Mucosa of stomach (tissue), 1 donor: Measurements from ENCODE around the gene OPCML.

ENCODE experiments used
- H3K27me3 ChIP-seq: one replicate; pipeline ENCODE4 v1.7.0; 2013; ENCODE audit warnings: mild to moderate bottlenecking, low read length; ENCODE audit not compliant: control insufficient read depth, insufficient read depth
- H3K36me3 ChIP-seq: one replicate; pipeline ENCODE4 v1.7.0; 2013; ENCODE audit warnings: low read length; ENCODE audit not compliant: control insufficient read depth, insufficient read depth
- H3K4me1 ChIP-seq: one replicate; pipeline ENCODE4 v1.7.0; 2013; ENCODE audit warnings: mild to moderate bottlenecking, low read length; ENCODE audit not compliant: control insufficient read depth, insufficient read depth
- H3K4me3 ChIP-seq: one replicate; pipeline ENCODE4 v1.7.0; 2013; ENCODE audit warnings: low read length
- H3K9ac ChIP-seq: one replicate; pipeline ENCODE4 v1.7.0; 2013; ENCODE audit warnings: mild to moderate bottlenecking, low read length, moderate library complexity
- H3K9me3 ChIP-seq: one replicate; pipeline ENCODE4 v1.7.0; 2013; ENCODE audit warnings: mild to moderate bottlenecking, low read length, moderate library complexity; ENCODE audit not compliant: control insufficient read depth
- donor health status: Pancreatic carcinoma.

OPCML gene

GRCh38 chr11:133146697-133147306 is 385.5 kb downstream of the OPCML start:
- H3K4me3 ChIP-seq = no peak overlapping the region
- H3K9me3 ChIP-seq = no peaks in the 10 kb centered on the region
- H3K36me3 ChIP-seq = no peaks in the 10 kb centered on the region
- H3K4me1 ChIP-seq = no peaks in the 10 kb centered on the region
- H3K9ac ChIP-seq = no peak overlapping the region
- no peaks in the 10 kb centered on the region for H3K27me3 ChIP-seq

DNA sequence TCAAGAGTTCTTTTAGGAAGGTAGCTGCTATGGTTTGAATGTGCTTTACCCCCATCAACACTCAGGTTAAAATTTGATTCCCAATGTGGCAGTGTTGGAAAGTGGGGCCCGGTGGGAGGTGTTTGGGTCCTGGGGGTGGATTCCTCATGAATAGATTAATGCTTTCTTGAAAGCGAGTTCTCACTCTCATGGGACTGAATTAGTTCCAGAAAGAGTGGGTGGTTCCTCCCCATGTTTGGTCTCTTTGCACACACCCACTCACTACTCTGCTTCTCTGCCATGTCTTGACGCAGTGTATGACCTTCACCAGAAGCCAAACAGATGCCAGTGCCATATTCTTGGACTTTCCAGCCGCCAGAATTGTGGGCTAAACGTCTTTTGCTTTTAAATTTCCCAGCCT is 394.4 kb downstream of the OPCML start:
- peaks cover 10% of the 10 kb centered on the region for H3K4me1 ChIP-seq
- H3K4me3 ChIP-seq = no peak overlapping the region
- H3K9ac ChIP-seq = no peak overlapping the region
- H3K27me3 ChIP-seq = peaks cover 5% of the 10 kb centered on the region
- H3K9me3 ChIP-seq = no peaks in the 10 kb centered on the region
- no peaks in the 10 kb centered on the region for H3K36me3 ChIP-seq

DNA sequence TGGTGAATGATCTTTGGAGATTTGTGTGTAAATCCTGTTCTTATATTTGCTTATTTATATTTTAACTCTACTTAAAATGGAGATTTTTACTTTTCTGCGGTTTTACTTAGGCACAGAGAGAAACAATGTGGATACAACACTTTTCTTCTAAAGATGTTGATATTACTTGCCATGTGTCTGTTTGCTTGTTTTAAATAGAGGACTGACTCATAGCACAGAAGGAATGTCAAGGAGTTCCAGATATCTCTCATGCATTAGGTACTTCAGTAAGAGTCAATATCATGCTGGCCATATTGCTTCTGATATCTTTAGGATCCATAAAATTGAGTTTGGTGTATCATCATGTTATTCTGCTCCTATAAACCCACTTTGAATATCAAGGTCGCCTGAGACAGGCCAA is 395.0 kb downstream of the OPCML start:
- Histone ChIP-seq H3K4me1 (peaks cover 10% of the 10 kb centered on the region), H3K9ac (no peak overlapping the region), H3K36me3 (no peaks in the 10 kb centered on the region), H3K4me3 (no peak overlapping the region), H3K9me3 (no peaks in the 10 kb centered on the region), H3K27me3 (peaks cover 5% of the 10 kb centered on the region)

DNA sequence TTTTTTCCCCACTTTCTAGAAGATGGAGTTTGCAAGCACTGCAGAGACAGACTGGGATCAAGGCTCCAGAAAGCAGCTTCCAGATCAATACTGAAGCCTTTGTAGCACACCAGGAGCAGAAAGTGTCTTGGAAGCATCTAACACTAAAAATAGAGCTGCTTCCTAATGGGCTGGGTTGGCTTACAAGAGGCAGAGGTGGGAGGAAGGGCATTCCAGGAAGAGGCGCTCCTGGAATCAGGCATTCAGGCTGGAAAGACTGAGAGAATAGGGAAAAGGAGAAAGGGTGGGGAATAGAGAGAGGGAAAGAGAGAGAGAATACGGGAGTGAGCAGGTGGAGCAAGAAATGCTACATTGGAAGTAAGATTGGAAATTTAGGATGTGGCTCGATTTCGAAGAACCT is 395.9 kb downstream of the OPCML start:
- no peak overlapping the region for H3K4me3 ChIP-seq
- no peak overlapping the region for H3K9ac ChIP-seq
- no peaks in the 10 kb centered on the region for H3K36me3 ChIP-seq
- peaks cover 5% of the 10 kb centered on the region for H3K27me3 ChIP-seq
- peaks cover 10% of the 10 kb centered on the region for H3K4me1 ChIP-seq
- H3K9me3 ChIP-seq = no peaks in the 10 kb centered on the region

GRCh38 chr11:133134314-133135173 is 397.8 kb downstream of the OPCML start:
- no peaks in the 10 kb centered on the region for H3K36me3 ChIP-seq
- no peaks in the 10 kb centered on the region for H3K9me3 ChIP-seq
- H3K27me3 ChIP-seq = peaks cover 5% of the 10 kb centered on the region
- no peak overlapping the region for H3K4me3 ChIP-seq
- H3K4me1 ChIP-seq = peaks cover 10% of the 10 kb centered on the region
- no peak overlapping the region for H3K9ac ChIP-seq

GRCh38 chr11:133133606-133134005 is 398.7 kb downstream of the OPCML start:
- Histone ChIP-seq H3K4me1 (peaks cover 10% of the 10 kb centered on the region), H3K27me3 (peaks cover 5% of the 10 kb centered on the region), H3K9me3 (no peaks in the 10 kb centered on the region), H3K9ac (no peak overlapping the region), H3K4me3 (no peak overlapping the region), H3K36me3 (no peaks in the 10 kb centered on the region)

- Histone ChIP-seq H3K9ac (no peak overlapping the region), H3K9me3 (no peaks in the 10 kb centered on the region), H3K36me3 (no peaks in the 10 kb centered on the region), H3K27me3 (peaks cover 5% of the 10 kb centered on the region), H3K4me3 (no peak overlapping the region), H3K4me1 (peaks cover 10% of the 10 kb centered on the region)
Measured at GRCh38 chr11:133133050-133133449, 399.3 kb downstream of the OPCML start.

- no peak overlapping the region for H3K4me3 ChIP-seq
- no peaks in the 10 kb centered on the region for H3K36me3 ChIP-seq
- H3K27me3 ChIP-seq = no peaks in the 10 kb centered on the region
- H3K9me3 ChIP-seq = no peaks in the 10 kb centered on the region
- no peaks in the 10 kb centered on the region for H3K4me1 ChIP-seq
- H3K9ac ChIP-seq = no peak overlapping the region
Measured at GRCh38 chr11:133127741-133128140, 404.6 kb downstream of the OPCML start.

DNA sequence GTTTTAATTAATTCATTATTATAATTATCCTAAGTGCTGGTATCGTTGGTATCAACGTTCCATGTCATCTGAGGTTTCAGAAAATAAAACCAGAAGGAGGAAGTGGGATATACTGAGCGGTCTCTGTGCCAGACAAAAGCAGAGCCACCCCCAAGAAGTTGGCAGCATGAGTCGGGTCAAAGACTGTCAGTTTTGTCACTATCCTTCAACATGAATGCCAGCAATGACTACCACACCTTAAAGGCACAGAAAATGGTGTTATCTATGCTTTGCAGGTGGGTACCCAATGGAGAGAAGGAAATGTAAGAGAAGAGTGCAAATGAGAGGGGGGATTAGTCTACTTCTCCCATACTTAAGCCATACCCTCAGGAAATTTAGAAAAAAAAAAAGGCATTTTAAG is 408.5 kb downstream of the OPCML start:
- Histone ChIP-seq H3K27me3 (no peaks in the 10 kb centered on the region), H3K9ac (no peak overlapping the region), H3K4me1 (no peaks in the 10 kb centered on the region), H3K9me3 (no peaks in the 10 kb centered on the region), H3K36me3 (no peaks in the 10 kb centered on the region), H3K4me3 (no peak overlapping the region)

- Histone ChIP-seq H3K36me3 (no peaks in the 10 kb centered on the region), H3K4me1 (no peaks in the 10 kb centered on the region), H3K27me3 (no peaks in the 10 kb centered on the region), H3K9ac (no peak overlapping the region), H3K4me3 (no peak overlapping the region), H3K9me3 (no peaks in the 10 kb centered on the region)
Measured at GRCh38 chr11:133123366-133123765, 408.9 kb downstream of the OPCML start.

DNA sequence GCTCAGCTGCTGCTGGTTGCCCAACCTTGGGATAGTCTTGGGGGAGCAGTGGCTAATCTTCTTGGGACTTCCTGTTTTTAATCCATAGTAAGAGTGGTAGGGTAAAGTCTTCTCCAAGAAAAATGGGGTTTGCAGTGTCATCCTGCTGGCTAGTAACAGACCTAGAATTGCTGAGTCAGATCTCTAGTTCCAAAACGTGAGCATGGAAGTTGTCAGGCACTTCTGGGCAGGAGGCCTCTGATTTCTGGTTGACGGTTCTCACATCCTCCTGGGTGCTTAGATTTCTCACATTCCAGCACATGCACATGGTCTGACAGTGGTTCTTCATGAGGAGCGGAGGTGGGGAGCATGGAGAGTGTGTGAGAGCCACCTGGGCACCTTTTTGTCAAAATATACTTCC is 410.0 kb downstream of the OPCML start:
- Histone ChIP-seq H3K4me1 (no peaks in the 10 kb centered on the region), H3K27me3 (no peaks in the 10 kb centered on the region), H3K9me3 (no peaks in the 10 kb centered on the region)

DNA sequence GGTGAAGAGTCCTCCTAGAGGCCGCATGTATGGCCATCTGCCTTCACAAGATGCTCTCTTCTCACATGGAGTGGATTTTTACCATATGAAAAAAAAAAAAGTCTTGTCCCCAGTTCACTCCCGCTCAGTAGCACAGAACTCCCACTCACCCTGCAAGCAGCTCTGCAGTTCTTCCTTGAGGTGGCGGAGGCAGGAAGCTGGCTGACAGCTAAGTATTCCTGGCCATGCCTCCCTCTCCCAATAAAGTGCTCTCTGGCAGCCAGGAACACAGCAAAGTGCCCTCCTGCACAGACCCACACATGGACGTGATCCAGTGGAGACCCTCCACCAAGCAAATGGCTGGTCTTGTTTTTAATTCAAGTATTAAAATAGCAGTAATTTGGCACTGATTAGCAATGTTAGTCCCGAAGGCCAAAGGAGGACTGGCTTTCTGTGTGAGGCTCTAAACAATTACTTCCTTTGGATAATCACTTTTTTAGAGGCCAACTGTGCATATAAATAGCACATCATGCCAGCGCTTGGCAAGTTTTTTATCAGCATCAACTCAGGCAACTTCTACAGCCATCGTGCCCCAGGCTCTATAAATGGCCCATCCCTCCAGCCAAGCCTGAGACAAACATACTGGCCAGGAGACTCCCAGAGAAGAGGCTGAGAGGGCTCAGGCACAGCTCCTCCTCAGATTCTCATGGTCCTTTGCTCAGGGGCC is 413.6 kb downstream of the OPCML start:
- no peaks in the 10 kb centered on the region for H3K36me3 ChIP-seq
- no peak overlapping the region for H3K9ac ChIP-seq
- H3K4me3 ChIP-seq = no peak overlapping the region
- H3K4me1 ChIP-seq = no peaks in the 10 kb centered on the region
- no peaks in the 10 kb centered on the region for H3K27me3 ChIP-seq
- H3K9me3 ChIP-seq = no peaks in the 10 kb centered on the region

More for the DNA sequence above, 410.0 kb downstream of the OPCML start:
- Histone ChIP-seq H3K9ac (no peak overlapping the region), H3K36me3 (no peaks in the 10 kb centered on the region), H3K4me3 (no peak overlapping the region)
